ENCODE results near the gene SLIT3.
A peak's percentile ranks its signal among the peaks of the same experiment; 100 is the strongest.
"Not testable (repeated sequence)": the region's sequence is repeated elsewhere in the genome, so short reads cannot be mapped to it uniquely, and the experiment has no call there.

The SLIT3 gene

DNA sequence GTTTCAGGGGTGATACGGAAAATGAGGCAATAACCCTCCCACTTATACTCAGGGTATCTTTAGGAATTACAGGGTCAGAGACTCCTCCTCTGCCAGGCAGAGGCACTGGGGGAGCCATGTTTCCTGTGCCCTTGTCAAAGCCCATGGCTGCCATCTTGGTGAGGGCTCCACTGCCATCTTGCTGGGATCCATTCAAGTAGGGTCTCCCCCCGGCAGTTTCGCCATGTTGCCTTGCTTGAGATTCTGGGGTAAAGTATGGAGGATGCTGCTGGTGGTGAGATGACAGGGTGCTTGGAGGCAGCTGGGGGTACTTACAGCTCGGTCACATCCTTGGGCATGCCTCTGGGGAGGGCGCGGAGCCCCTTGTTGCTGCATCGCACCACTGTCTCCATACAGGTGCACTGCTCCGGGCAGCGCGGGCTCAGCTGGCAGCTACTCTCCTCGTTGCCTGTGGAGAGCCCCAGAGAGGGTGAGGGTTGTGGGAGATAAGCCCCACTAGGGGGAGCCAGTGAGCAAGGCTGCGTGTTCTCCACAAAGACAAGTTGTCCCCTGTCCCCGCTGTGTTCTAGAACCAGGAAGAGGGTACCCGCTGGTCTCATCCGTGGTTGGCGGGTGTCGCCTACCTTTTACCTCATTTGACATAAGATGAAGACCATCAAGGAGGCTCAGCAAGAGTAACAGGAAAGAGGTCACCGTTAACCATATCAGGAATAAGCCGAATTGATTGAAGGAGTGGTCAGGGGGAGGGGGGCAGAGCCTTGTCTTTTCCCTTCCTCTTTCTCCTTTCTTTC lies 552.8 kb downstream of the SLIT3 start:
- peak; percentile 28 for DNase-seq

DNA sequence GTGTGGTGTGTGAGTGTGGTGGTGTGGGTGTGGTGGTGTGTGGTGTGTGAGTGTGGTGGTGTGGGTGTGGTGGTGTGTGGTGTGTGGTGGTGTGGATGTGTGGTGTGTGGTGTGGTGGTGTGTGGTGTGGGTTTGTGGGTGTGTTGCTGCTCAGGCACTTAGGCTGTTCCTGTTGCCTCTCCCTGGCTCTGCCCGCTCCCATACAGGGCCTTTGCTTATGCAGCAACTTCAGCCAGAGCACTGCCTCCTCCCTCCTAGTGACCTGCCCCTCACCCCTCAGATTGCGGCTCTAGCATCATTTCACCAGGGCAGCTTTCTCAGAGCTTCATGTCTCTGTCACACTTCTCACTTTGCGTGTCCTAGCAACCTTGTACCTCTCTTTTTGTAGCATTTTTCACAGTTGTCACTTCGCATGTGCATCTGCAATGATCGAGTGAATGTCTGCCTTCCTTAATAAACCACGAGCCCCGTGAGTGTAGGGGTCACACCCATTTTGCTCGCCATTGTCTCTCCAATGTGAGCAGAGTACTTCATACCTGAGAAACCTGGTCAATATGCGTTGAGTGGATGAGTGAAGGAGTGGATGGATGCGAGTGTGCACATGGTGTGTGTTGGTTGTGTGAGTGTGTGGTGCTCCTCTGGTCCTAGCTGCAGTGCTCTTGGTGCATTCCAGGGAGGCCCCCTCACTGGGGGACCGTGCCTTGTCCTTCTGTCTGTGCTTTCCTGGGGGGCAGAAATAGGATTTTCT lies 553.9 kb downstream of the SLIT3 start:
- no peak for DNase-seq

DNA sequence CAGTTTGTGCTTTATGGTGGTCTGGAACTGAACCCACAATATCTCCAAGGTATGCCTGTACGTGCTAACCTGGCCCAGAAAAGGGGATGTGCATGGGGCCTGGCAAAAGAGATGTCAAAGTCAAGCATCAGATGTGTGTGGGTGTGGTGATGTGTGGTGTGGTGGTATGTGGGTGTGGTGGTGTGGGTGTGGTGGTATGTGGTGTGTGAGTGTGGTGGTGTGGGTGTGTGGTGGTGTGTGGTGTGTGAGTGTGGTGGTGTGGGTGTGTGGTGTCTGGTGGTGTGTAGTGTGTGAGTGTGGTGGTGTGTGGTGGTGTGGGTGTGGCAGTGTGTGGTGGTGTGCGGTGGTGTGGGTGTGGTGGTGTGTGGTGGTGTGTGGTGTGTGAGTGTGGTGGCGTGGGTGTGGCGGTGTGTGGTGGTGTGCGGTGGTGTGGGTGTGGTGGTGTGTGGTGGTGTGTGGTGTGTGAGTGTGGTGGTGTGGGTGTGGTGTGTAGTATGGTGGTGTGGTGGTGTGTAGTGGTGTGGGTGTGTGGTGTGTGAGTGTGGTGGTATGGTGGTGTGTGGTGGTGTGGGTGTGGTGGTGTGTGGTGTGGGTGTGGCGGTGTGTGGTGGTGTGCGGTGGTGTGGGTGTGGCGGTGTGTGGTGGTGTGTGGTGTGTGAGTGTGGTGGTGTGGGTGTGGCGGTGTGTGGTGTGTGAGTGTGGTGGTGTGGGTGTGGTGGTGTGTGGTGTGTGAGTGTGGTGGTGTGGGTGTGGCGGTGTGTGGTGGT lies 554.6 kb downstream of the SLIT3 start:
- DNase-seq = not testable (repeated sequence)

DNA sequence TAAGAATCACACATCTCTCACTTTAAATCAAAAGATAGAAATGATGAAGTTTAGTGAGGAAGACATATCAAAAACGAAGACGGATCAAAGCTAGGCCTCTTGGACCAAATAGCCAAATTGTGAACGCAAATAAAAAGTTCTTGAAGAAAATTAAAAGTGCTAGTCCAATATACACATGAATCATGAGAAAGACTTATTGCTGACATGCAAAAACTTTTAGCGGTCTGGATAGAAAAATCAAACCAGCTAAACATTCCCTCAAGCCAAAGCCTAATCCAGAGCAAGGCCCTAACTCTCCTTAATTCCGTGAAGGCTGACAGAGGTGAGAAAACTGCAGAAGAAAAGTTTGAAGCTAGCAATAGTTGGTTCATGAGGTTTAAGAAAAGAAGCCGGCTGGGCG lies 557.3 kb downstream of the SLIT3 start:
- DNase-seq = no peak

DNA sequence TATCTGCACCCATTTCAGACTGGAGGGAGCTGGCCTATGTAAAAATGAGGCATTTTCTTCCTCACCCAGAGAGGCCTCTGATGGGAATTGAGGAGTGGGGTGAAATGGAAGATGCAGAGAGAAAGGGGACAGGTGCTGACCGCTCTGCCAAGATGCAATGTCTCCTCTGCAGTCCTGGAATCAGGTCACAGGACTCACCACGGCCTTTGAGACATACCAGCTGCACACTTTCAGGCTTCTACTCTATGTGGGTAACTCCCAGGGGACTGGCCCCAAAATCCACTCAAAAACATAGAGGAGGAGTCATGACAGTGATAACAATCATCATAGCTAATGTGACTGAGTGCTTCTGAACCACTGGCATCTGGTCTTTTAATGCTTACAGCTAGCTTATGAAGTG lies 558.6 kb downstream of the SLIT3 start:
- not testable (repeated sequence) for DNase-seq

DNA sequence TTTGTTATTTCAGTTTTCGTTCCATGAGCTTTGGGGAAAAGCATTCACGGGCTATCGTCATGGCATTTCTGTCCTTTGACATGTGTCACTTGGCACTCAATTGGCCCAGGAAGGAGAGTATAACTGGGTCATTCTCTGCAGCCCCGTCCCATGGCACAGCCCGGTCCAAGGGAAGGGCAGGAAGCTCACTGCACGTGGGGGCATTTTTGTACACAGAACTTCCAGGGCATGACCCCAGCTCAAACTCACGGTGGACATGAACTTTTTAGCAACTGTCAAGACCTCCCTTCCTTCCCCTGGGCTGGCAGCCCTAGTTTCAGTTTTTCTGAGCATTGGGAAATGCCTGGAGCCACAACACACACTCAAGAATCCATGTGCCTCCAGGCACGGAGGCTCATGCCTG lies 560.1 kb downstream of the SLIT3 start:
- DNase-seq = no peak

DNA sequence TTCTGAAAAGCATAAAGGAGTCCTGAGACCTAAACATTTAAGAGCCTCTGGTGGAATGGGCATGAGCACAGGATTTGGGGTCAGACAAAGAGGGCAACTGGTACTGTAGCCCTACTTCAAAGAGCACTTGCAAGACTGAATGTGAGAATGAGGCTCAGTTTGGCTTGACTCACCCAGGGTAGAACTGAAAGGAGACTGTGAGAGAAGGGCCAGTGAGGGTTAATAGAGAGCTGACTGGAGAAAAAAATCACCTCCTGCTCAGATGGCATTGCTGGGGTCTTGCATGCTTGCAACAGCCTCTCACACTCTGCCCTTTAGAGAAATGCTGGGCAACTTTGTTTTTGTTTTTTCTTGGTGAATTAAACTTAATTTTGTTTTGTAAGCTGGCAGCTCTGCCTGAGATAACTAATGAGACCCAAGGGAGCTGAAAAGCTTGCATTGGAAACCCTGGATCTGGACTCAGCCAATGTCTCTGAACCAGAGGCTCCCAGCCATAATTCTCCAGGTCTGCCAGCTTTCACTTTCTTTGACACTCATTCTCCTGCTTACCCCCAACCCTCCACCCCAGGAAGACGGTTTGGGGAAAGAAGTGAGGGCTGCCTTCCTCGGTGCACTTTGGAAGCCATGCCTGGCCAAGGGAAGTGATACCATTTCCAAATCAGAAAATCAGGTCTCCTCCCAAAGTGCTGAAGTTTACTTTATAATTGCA lies 560.7 kb downstream of the SLIT3 start:
- no peak for DNase-seq

DNA sequence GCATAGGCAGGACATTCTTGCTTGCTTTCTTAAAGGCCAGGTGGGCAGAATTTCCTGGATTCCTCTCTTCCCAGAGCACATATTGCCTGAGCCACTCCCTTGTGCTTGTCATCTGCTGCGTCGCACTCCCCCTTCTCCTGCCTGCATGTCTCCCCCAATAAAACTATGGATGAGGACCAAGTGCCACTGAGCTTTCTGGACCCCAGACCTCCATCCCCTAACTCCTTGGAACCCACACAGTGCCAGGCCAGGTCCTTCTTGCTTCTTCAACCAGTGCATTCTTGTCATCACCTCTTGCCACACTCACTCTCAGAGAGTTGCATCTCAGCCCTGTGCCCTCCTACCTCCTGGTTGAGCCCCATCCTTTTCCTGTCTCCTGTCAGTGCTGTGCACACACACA lies 563.9 kb downstream of the SLIT3 start:
- DNase-seq = no peak

DNA sequence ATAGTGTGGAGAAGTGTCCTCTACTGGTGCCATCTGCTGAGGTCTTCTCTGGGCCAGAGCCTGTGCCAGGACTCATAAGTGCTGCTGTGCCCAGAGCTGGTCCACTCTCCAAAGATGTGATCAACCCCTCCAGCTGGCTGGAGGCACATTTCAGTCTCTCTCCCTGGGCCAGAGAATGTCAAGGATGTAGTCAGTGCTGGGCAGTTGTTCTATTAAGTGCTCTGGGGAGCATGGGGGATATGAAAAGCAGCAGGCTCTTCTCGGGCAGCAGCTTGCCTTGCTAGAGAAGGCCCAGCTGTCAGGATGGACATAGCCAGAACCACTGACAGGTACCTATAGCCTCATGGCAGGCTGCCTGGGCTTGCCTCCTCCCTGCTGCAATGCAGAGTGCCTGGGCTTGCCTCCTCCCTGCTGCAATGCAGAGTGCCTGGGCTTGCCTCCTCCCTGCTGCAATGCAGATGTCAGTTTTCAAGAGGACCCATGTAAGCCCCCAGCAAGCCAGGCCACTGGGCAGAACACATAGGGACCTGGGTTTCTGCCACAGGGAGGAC lies 564.6 kb downstream of the SLIT3 start:
- no peak for DNase-seq

DNA sequence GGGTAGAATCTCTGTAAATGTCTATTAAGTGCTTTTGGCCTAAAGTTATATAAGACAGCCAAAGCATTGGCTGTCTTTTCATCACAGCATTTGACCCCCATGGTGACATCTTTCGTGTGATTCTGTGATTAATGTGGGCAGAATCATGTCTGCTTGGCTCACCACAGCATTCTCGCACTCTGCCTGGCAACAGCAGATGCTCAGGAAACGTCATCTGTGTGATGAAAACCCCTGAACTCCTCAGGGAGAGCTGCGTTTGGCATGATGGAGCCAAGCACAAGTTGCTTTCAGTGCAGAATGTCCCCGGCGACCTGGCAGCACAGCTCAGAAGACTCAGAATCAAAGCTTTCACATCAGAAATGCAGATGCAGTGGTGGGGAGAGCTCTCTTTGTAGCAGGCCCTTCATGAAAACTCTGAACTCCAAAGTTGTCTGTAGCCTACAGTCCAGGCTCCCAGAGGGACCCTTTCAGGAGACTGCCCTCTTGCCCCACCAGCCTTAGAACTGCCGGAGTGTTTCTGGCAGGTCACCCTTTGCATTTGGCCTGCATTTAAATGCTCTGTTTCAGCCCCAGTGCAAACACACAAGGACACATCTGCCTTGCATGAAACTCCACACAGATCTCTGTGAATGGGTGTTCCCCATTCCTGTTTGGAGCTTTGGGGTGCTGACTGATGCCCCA lies 566.2 kb downstream of the SLIT3 start:
- DNase-seq = peak; percentile 37

DNA sequence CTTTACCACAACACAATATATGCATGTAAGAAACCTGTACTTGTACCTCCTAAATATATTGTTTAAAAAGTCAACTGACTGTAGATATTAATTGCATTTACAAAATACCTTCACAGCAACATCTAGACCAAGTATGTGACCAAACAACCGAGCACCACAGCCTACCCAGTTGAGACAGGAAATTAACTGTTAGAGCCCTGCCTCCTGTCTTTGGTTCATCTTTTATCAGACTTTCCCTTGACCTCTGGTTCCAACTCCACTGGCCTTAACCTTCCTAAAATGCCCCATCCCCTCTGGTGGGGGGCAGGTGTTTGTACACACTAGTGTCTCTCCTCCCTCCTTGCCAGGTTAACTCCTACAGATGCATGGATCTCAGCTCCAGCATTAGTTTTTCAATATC lies 566.8 kb downstream of the SLIT3 start:
- DNase-seq = no peak

DNA sequence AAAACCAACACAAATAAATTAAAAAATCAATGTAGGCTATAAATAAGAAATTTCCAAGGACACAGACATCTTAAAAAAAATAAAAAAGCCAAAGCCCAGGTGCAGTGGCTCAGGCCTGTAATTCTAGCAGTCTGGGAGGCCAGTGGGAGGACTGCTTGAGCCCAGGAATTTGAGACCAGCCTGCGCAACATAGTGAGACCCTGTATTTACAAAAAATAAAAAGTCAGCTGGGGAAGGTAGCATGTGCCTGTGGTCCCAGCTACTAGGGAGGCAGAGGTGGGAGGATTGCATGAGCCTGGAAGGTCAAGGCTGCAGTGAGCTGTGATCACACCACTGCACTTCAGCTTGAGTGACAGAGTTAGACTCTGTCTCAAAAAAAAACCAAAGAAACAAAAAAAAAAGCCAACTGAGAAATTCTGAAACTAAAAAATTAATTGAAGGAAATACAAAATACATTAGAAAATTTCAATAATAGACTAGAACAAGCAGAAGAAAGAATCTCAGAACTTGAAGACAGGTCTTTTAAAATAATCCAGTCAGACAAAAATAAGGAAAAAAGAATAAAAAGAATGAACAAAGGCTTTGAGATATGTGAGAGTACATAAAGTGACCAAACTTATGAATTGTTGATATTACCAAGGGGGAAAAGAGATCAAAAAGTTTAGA lies 572.3 kb downstream of the SLIT3 start:
- DNase-seq = no peak

DNA sequence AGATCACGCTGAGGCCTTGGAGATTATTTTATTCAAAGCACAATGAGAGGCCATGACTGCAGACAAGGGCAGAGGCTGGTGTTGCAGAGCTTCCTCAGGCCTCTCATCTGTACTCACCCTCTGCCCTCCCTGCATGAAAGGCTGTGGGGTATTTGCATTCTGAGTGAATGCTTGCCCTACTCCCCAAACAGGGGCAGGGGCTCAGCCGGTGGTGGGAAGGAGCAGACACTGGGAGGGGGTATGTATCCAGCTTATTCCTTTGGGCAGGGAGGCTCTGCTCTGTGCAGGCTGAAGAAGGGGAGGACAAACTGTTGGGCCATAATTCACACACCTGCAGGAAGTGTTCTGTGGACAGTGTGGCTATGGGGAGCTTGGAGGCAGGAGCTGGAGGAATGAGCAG lies 573.4 kb downstream of the SLIT3 start:
- DNase-seq = no peak

DNA sequence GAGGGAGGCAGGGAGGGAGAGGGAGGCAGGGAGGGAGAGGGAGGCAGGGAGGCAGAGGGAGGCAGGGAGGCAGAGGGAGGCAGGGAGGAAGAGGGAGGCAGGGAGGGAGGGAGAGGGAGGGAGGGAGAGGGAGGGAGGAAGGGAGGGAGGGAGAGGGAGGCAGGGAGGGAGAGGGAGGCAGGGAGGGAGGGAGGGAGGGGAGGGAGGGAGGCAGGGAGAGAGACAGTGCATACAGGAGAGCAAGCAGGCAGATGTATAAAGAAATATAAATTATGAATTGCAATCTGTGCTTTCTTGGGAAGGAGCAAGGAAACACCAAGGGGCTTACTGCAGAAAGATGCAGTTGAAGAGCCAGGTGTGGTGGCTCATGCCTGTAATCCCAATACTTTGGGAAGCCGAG lies 574.6 kb downstream of the SLIT3 start:
- no peak for DNase-seq

DNA sequence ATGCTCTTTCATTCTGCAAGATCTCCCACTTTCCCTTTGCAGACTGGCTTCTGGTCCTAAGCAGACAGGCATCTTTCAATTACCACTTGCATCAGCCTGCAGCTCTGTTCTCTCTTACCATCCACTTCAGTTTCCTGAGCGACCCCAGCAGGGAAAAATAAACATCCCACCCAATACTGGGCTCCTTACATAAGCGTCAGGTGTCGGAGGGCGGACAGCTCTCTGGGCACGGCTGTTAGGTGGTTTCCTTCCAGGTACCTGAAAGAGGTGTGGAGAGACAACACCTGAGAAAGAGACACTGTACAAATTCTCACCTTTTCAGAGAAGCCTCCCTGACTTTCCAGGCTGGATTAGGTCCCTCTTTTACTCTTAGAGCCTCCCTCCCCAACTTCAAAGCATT lies 576.7 kb downstream of the SLIT3 start:
- DNase-seq = no peak

DNA sequence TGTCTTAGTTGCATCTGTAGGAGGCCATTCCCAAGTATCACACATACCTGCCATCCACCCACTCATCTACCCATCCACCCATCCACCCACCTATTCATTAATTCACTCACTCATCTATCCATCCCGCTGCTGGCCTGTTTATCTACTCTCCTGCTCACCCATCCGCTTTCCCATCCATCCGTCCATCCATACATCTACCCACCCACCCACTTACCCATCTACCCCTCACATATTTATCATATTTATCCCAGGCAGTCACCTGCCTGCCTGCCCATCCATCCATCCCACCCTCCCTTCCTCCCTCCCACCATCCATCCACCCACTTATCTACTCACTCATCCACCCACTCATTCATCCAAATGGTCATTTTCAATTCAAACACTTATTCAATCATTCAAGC lies 577.9 kb downstream of the SLIT3 start:
- DNase-seq = no peak

DNA sequence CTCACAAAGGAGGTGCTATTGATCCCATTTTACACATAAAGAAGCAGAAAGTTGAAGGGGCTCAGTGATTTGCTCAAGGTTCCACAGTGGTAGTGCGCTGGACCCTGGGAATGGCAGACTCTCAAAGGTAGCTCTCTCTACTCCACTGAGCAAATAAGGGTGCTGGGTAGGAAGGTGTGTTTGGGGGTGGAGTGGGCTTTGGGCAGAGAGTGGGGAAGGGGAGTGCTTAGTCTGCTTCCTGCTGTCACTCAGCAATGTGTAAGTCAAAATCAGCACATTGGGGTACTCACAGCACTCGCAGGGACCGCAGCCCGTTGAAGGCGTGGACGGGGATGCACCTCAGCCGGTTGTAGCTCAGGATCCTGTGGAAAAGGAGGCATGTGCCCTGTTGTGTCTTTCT lies 579.0 kb downstream of the SLIT3 start:
- DNase-seq = no peak

DNA sequence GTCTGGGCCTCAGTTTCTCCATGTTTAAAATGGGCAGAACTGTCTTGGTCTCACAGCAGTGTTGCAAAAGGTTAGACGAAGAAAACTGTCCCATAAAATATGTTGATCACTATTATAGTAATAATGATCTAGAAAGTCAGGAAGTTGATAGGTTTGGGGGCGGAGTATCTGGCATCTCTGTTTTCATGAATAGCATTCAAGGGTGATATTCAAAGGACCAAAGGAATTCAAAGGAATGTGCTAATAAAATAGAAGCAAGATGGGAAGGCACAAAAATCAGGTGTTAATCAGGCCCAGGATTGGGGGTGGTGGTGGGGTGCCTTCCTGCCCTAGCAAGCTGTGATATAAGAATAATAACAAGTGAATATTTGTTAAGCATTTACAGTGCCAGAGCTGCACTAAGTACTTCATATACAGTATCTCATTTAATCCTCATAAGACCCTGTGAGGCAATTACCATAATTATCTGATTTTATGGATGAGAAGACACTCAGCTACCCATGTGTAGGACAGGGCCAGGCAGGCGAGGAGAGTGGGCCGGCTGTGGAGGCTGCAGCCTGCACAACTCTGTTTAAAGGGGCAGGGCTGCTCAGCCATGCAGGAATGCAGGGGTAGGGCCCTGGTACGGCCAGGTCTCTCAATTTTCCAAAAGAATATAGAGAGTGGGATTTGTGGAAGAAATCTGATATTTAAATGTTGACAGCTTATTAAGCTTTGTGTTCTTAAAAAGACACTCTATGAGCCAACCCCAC lies 579.8 kb downstream of the SLIT3 start:
- no peak for DNase-seq

DNA sequence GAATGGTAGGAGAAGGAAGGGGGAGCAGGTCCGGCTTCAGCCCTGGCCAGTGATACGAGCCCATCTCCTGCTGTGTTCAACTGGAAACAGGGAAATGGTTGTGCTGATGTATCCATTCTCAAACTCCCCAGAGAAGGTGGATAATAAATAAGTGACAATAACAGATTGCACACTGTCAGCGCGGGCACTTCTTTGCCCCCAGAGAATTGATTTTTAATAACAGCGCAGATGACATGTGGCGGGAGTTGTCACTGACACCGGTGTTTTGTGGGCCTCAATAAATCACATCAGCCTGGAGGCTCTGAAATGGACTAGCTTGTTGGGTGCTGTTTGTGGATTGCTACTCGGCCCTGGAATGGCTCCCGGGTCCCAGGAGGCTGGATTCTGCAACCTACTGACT lies 580.4 kb downstream of the SLIT3 start:
- DNase-seq = peak; percentile 81

DNA sequence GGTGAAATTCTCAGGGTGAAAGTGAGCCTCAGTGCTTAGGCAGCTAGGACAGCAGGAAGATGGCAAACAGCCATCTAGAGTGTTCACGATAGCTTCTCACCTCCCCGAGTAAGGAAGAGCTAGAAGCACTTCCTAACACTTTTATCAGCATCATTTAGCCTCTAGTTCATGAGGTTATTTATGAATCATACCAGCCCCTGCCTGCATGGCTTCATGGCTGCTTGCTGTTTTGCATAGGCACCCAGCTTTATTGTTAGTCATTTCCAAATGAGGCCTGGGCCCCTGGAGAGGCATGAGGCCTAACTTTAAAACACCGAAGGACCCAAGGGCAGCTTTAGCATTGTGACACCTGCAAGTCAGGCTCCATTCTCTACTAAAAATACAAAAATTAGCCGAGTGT lies 586.9 kb downstream of the SLIT3 start:
- DNase-seq = no peak

DNA sequence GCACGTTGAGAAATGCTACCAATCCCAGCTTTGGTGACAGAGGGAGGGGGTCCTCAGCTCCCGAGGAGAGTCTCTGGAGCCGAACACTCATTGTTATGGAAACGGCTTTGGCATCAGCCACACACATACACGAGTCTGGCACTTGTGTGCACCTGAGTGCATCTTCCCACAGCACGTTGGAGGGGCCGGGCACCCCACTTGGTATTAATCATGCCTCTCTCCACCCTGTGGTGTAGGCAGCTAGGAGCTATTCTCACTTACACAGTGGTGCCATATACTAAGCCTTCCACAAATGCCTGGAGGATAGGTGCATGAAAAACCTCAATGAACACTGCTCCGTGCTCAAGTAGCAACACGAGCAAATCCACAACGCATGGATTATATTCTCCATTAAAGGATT lies 587.9 kb downstream of the SLIT3 start:
- no peak for DNase-seq

All from NCI-H1694 treated with DMSO at 0.1 percent for 48 hours (cell line).